Measurements from ENCODE around the gene UBE2E1.

UBE2E1 gene

GRCh38 chr3:23810343-23811184 is 4.8 kb downstream of the UBE2E1 start:
- Histone ChIP-seq H2AFZ (ENCODE audit: low read length) (no peak overlapping the region), H3K9ac (ENCODE audit: low read length) (peak overlapping the region; percentile 70), H3K4me3 (ENCODE audit: low read depth, low read length, poor library complexity, severe bottlenecking) (peak overlapping the region; percentile 62), H3K27me3 (ENCODE audit: insufficient read depth, low read length) (no peaks in the 10 kb centered on the region), H3K27ac (ENCODE audit: low read depth, low read length, poor library complexity, severe bottlenecking) (peak overlapping the region; percentile 32), H3K36me3 (ENCODE audit: insufficient read depth, low read length) (peaks cover 46% of the 10 kb centered on the region), H3K9me3 (ENCODE audit: low read length) (no peaks in the 10 kb centered on the region), H3F3A (ENCODE audit: insufficient read depth, low read length) (no peaks in the 10 kb centered on the region), H4K20me1 (ENCODE audit: insufficient read depth, low read length) (no peaks in the 10 kb centered on the region), H3K4me2 (ENCODE audit: low read length) (peak overlapping the region; percentile 79), H3K79me2 (ENCODE audit: insufficient read depth, low read length) (peaks cover 5% of the 10 kb centered on the region), H3K9me2 (ENCODE audit: low read depth, low read length) (no peaks in the 10 kb centered on the region), H3K4me1 (ENCODE audit: insufficient read depth, low read length, severe bottlenecking) (peaks cover 47% of the 10 kb centered on the region)
- TF ChIP-seq, protein P1, sequence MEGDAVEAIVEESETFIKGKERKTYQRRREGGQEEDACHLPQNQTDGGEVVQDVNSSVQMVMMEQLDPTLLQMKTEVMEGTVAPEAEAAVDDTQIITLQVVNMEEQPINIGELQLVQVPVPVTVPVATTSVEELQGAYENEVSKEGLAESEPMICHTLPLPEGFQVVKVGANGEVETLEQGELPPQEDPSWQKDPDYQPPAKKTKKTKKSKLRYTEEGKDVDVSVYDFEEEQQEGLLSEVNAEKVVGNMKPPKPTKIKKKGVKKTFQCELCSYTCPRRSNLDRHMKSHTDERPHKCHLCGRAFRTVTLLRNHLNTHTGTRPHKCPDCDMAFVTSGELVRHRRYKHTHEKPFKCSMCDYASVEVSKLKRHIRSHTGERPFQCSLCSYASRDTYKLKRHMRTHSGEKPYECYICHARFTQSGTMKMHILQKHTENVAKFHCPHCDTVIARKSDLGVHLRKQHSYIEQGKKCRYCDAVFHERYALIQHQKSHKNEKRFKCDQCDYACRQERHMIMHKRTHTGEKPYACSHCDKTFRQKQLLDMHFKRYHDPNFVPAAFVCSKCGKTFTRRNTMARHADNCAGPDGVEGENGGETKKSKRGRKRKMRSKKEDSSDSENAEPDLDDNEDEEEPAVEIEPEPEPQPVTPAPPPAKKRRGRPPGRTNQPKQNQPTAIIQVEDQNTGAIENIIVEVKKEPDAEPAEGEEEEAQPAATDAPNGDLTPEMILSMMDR (IDR thresholded peaks at IDR 0.05; ENCODE audit: low read length) = peak; percentile 32; the same call in 1 of the 2 replicates
- no peak for TF ChIP-seq EZH2 (IDR thresholded peaks at IDR 0.05; ENCODE audit: borderline replicate concordance, low read length)

- TF ChIP-seq, protein P1 (IDR thresholded peaks at IDR 0.05; ENCODE audit: low read length) = no peak
- no peak for TF ChIP-seq EZH2 (IDR thresholded peaks at IDR 0.05; ENCODE audit: borderline replicate concordance, low read length)
- no peaks in the 10 kb centered on the region for H3F3A ChIP-seq (ENCODE audit: insufficient read depth, low read length)
- H3K79me2 ChIP-seq (ENCODE audit: insufficient read depth, low read length) = peaks cover 5% of the 10 kb centered on the region
- no peaks in the 10 kb centered on the region for H4K20me1 ChIP-seq (ENCODE audit: insufficient read depth, low read length)
- peaks cover 52% of the 10 kb centered on the region for H3K36me3 ChIP-seq (ENCODE audit: insufficient read depth, low read length)
- peaks cover 47% of the 10 kb centered on the region for H3K4me1 ChIP-seq (ENCODE audit: insufficient read depth, low read length, severe bottlenecking)
- H2AFZ ChIP-seq (ENCODE audit: low read length) = no peak overlapping the region
- H3K9me2 ChIP-seq (ENCODE audit: low read depth, low read length) = no peaks in the 10 kb centered on the region
- H3K4me3 ChIP-seq (ENCODE audit: low read depth, low read length, poor library complexity, severe bottlenecking) = peak overlapping the region; percentile 62
- no peaks in the 10 kb centered on the region for H3K27me3 ChIP-seq (ENCODE audit: insufficient read depth, low read length)
- no peaks in the 10 kb centered on the region for H3K9me3 ChIP-seq (ENCODE audit: low read length)
- H3K9ac ChIP-seq (ENCODE audit: low read length) = peak overlapping the region; percentile 70
- peak overlapping the region; percentile 19 for H3K27ac ChIP-seq (ENCODE audit: low read depth, low read length, poor library complexity, severe bottlenecking)
- peak overlapping the region; percentile 79 for H3K4me2 ChIP-seq (ENCODE audit: low read length)
Observed at GRCh38 chr3:23811185-23811527, 5.4 kb downstream of the UBE2E1 start.

- TF ChIP-seq, protein P1 (IDR thresholded peaks at IDR 0.05; ENCODE audit: low read length) = no peak
- no peak for TF ChIP-seq EZH2 (IDR thresholded peaks at IDR 0.05; ENCODE audit: borderline replicate concordance, low read length)
- H3K79me2 ChIP-seq (ENCODE audit: insufficient read depth, low read length) = peaks cover 5% of the 10 kb centered on the region
- H3K36me3 ChIP-seq (ENCODE audit: insufficient read depth, low read length) = peaks cover 52% of the 10 kb centered on the region
- no peak overlapping the region for H3K4me3 ChIP-seq (ENCODE audit: low read depth, low read length, poor library complexity, severe bottlenecking)
- no peak overlapping the region for H3K27ac ChIP-seq (ENCODE audit: low read depth, low read length, poor library complexity, severe bottlenecking)
- no peaks in the 10 kb centered on the region for H3K9me3 ChIP-seq (ENCODE audit: low read length)
- no peaks in the 10 kb centered on the region for H3K27me3 ChIP-seq (ENCODE audit: insufficient read depth, low read length)
- no peak overlapping the region for H2AFZ ChIP-seq (ENCODE audit: low read length)
- no peaks in the 10 kb centered on the region for H3K9me2 ChIP-seq (ENCODE audit: low read depth, low read length)
- H4K20me1 ChIP-seq (ENCODE audit: insufficient read depth, low read length) = no peaks in the 10 kb centered on the region
- peaks cover 47% of the 10 kb centered on the region for H3K4me1 ChIP-seq (ENCODE audit: insufficient read depth, low read length, severe bottlenecking)
- H3K4me2 ChIP-seq (ENCODE audit: low read length) = peak overlapping the region; percentile 79; the same call in 1 of the 2 replicates
- H3F3A ChIP-seq (ENCODE audit: insufficient read depth, low read length) = no peaks in the 10 kb centered on the region
- H3K9ac ChIP-seq (ENCODE audit: low read length) = no peak overlapping the region
Observed at GRCh38 chr3:23811919-23812318, 6.2 kb downstream of the UBE2E1 start.
